Measurements from ENCODE around the gene FNBP1.
"Not testable (repeated sequence)": the region's sequence is repeated elsewhere in the genome, so short reads cannot be mapped to it uniquely, and the experiment has no call there.

The FNBP1 gene

DNA sequence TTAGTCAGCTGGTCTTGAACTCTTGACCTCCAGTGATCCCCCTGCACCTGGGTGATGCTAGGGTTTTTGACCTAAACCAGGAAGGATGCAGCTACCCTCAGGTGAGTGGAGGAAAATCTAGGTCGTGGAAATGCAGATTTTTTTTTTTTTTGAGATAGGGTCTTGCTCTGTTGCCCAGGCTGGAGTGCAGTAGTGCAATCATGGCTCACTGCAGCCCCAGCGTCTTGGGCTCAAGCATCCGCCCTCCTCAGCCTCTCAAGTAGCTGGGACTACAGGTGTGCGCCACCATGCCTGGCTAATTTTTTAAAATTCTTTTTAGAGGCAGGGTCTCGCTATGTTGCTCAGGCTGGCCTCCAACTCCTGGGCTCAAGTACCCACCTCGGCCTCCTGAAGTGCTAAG lies 51.9 kb downstream of the FNBP1 start:
- DNase-seq (ENCODE audit: low read depth in 2 of 2) = not testable (repeated sequence)

DNA sequence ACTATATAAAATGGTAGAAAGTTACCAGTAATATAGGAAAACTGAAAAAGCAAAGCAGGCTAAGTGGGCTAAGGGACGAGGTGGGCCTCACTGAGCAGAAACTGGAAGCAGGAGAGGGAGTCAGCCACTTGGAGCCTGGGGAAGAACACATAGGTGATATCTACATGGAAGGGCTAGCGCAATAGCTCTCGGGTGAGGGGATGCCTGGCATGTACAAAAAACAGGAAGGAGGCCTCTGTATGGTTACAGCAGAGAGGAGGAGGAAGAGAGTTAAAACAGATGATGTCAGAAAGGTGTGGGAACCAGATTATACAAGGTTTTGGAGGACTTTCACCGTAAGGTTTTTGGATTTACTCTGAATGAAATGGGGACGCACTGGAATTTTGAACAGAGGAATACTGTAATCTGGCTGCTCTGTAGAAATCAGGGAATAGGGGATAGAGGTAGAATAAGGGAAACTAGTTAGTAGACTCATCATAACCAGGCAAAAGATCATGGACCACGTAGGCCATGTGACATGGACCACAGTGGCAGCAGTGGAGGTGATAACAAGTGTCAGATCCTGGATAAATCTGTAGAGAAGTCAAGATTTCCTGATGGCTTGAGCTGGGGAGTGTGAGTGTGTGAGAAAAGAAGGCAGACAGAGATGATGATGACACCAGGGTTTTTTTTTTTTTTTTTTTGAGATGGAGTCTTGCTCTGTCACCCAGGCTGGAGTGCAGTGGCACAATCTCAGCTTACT lies 52.5 kb downstream of the FNBP1 start:
- DNase-seq (ENCODE audit: low read depth in 2 of 2) = no peak

DNA sequence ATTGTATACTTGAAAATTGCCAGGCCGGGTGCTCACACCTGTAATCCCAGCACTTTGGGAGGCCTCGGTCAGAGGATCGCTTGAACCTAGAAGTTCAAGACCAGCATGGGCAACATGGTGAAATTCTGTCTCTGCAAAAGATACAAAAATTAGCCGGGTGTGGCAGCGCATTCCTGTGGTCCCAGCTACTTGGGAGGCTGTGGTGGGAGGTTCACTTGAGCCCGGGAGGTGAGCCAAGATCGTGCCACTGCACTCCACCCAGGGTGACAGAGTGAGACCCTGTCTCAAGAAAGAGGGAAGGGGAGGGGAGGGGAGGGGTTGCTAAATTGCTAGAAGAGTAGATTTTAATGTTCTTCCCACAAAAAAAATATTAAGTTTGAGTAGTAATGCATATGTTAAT lies 53.2 kb downstream of the FNBP1 start:
- no peak for DNase-seq (ENCODE audit: low read depth in 2 of 2)

DNA sequence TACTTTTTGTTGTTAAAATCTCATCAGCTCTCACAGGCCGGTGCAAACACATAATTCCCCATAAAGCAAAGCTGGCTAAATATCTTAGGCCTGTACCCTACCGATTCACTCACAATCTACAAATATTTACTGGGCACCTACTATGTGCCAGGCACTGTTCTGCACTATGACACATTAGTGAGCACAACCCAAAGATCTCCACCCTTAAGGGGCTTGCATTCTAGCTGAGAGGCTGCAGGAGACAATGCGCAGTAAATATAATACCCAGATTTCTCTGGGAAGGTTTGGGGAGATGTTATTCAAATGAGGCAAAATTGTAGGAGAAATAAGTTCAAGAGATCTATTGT lies 53.7 kb downstream of the FNBP1 start:
- no peak for DNase-seq (ENCODE audit: low read depth in 2 of 2)

DNA sequence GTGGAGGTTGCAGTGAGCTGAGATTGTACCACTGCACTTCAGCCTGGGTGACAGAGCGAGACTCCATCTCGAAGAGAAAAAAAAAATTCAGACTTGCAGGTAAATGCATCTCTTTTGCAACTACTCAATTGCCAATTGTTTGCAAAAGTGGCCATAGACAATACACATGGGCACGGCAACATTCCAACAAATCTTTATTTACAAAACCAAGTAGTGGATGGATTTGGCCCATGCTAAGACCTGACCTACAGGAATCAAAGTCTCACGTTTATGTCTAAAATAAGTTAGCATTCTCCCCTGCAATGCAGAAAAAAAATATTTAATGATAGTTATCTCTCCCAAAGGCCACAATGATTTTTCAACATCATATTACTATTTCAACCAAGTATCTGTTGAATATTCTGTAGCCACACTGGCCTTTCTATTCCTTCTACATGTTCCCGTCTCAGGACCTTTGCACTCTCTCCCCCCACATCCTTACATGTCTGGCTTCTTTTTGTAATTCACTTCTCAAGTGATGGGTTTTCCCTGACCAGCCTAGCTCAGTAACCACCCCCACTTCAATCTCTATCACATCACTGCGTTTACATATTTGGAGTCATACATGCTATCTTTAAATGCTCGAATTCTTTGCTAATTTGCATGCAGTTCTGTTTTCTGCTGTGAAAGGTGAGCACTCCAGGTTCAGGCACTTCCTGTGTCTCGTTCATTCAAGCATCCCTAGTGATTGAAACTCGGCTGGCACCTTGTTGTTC lies 54.2 kb downstream of the FNBP1 start:
- DNase-seq (ENCODE audit: low read depth in 2 of 2) = peak in 1 of 2 donors; percentile 18

DNA sequence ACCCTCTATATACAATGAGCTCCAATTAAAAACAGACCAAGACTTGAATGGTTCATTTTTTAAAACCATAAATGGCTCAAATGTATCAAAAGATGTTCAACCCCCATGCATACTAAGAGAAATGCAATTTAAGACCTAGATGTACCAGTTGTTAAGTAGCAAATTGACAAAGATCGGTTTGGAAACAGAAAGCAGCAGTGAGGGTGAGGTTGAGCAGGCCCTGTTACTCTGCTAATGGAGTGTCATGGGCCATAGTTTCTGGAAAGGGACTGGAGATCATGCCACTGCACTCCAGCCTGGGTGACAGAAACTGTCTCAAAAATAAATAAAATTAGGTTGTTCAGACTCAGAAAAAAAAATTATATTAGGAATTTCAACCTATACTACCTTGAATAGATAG lies 55.0 kb downstream of the FNBP1 start:
- DNase-seq (ENCODE audit: low read depth in 2 of 2) = no peak

DNA sequence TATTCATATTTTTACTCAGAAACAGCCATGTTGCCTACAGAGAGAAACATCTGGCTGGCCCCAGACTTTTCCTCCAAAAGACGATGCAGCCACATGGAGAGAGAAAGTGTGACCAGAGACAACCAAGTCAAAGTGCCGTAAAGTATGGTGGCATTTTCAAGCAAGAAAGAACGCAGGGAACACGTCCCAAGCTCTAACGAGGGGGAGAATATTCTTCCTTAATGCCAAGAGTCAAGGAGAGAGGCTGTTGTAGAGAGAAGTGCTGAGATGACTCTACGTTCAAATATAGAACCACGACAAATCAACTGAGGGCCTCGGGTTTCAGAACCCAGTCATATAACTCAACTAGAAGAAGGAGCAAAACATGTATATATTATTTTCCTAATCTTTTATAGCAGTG lies 55.9 kb downstream of the FNBP1 start:
- no peak for DNase-seq (ENCODE audit: low read depth in 2 of 2)

DNA sequence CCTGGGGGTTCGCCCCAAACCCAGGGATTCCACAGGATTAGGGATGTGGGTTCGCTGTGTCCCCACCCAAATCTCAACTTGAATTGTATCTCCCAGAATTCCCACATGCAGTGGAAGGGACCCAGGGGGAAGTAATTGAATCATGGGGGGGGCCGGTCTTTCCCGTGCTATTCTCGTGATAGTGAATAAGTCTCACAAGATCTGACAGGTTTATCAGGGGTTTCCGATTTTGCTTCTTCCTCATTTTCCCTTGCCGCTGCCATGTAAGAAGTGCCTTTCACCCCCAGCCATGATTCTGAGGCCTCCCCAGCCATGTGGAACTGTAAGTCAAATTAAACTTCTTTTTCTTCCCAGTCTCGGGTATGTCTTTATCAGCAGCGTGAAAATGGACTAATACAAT lies 58.4 kb downstream of the FNBP1 start:
- not testable (repeated sequence) for DNase-seq (ENCODE audit: low read depth in 2 of 2)

DNA sequence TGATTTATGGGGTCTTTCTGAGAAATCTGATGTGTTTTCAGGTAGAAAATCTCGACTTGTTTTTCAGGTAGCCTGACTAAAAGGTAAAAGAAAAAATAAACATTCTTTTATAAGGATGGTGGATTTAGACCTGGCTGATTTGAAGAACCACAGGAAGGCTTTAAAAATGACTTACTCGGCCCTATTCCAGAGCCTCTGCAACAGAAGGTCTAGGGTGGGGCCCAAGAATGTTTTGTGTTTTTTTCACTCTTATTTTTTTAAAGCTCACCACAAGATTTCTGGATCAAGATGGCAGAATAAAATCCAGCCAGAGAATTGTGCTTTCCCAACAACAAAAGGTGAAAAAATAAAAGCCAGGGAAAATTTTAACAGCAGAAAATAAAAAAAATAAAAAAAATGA lies 59.1 kb downstream of the FNBP1 start:
- no peak for DNase-seq (ENCODE audit: low read depth in 2 of 2)

DNA sequence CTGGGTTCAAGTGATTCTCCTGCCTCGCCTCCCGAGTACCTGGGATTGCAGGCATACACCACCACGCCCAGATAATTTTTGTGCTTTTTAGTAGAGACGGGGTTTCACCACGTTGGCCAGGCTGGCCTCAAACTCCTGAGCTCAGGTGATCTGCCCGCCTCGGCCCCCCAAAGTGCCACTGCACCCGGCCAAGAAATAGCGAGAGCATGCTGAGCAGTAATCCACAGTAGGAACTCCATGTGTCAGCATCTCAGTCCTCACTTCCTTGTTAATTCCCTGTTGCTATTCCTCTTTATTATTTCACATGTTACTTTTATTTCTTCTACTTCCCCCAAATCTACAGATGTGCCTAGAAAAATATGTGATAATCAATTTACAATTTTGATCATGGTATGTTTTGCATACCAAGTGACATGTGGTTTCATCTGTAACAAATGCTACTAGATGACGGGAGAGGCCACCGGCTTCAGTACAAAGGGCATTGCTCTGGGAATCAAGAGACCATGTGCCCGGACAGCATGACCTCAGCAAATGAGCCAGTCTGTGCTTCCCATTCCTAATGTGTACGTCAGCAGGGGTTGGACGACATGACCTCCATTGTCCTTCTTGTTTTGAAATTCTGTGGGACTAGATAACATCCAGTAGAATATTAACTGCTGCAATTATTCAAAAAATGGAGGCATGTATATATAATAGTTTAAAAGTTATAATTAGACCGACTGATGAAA lies 61.6 kb downstream of the FNBP1 start:
- no peak for DNase-seq (ENCODE audit: low read depth in 2 of 2)

DNA sequence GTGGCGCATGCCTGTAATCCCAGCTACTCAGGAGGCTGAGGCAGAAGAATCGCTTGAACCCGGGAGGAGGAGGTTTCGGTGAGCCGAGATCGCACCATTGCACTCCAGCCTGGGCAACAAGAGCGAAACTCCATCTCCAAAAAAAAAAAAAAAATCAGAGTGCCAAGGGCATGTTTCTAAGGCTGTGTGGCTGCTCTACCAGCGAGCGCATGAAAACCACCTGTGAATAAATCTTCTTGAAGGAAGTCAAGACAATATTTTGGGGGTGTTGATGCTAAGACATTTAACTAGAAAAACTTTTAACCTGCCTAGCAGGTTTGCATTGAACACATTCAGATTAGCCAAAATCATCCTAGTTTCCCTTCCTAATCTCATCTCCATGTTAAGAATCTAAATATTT lies 62.8 kb downstream of the FNBP1 start:
- DNase-seq (ENCODE audit: low read depth in 2 of 2) = not testable (repeated sequence)

DNA sequence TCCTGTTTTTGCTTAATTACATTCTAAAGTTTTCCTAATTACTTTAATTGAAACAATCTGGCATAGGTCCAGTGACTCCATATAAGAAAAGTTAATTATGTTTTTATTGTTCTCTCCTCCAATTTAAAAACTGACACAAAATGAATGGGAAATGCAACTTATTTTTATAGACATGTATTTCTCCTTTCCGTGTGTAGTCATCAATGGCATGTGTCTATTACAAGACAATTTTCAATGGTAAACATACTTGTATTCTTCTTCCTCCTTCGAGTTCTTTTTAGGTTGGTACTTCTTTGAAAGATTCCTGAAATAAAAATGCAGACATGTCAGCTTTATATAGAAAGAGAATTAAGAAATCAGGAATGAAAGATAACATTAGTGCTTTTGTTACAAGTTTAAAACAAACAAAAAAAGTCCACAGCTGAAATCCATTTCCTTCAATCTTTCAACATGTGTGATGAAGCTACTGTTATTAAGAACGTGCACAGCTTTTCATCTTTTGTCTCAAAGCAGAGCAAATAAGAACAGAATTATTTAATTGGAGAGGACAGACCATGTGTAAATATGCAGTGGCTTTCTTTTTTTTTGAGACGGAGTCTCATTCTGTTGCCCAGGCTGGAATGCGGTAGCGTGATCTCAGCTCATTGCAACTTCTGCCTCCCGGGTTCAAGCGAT lies 63.8 kb downstream of the FNBP1 start:
- no peak for DNase-seq (ENCODE audit: low read depth in 2 of 2)

DNA sequence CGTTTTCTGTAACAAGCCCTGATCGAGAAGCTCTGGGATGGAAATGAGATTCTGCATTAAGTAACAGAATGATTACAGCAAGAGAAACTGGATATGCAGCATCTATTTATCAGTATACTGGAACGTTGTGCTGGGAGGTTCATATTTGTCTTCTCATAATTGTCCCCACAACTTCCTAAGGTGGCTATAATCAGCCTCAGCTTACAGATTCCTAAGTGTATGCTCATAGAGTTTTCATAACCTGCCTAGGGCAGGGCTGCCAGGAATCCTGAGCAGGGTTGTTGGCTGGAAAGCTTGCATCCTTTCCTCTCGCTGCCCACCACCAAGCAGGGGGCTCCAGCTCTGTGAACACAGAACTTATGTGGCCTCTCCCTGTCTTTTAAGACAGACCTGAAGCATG lies 70.2 kb downstream of the FNBP1 start:
- DNase-seq (ENCODE audit: low read depth in 2 of 2) = no peak

DNA sequence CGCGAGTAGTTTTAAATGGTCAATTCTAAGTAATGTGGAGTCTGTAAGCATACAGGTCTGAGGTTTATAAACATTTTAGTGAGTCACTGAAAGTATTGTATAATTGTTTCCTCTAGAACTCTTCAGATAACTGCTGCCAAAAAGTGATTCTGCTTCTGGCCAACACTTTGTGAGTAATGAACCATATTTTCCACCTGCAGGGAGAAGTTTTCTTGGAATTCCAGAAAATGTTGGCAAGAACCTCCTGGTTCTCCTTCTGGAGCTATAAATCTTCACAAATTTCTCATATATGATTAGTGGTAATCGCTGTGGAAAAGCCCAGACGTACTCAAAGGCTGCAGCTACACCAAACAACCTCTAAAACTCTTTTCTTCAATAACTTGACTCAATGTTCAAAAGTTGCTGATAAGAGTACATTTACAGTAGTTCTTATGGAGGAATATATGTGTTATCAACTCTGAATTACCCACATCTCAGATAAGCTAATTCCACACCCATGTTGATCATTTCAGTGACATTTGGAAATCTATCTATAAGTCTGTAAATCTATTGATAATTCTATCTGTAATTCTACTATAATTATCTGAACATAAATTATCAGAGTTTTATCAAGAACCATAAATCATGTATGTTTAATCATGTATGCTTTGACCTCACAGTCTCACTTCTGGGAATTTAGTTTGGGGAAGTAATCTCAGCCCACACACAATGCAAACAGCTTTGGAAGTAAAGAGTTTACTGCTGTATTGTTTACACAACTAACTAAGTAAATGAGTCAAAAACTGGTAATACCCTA lies 74.1 kb downstream of the FNBP1 start:
- no peak for DNase-seq (ENCODE audit: low read depth in 2 of 2)

DNA sequence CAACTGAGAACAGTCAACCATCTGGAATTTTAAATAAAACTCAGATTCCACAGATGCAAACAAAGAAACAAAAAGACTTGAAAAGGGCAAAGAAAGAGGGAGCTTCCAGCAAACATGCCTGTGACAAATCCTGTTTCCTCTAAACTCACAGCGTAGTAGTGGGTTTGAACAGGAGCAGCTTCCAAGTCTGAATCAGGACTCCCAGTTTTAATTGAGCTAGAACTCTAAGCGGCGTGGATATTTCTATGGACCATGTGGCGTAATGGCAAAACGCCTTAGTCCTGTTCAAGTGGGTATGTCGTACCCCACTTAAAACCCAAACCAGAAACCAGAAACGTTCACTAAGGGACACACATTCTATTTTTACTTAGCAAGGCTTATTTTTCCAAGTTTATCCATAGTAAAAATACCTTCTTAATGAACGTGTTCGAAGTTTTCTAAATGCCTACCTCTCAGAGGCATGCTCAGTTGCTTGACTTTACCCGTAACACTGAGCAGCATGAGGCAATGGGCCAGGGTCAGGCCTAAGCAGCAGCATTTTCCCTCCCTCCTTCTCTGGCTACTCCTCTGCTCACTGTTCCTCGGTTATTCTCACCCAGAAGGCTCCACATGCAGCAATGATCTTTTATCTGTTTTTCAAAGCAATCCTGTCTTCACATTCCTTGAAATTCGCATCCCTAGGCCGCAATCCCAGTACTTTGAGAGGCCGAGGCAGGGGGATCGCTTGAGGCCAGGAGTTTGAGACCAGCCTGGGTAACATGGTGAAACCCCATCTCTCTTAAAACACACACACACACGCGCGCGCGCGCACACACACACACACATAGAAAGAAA lies 77.9 kb downstream of the FNBP1 start:
- no peak for DNase-seq (ENCODE audit: low read depth in 2 of 2)

DNA sequence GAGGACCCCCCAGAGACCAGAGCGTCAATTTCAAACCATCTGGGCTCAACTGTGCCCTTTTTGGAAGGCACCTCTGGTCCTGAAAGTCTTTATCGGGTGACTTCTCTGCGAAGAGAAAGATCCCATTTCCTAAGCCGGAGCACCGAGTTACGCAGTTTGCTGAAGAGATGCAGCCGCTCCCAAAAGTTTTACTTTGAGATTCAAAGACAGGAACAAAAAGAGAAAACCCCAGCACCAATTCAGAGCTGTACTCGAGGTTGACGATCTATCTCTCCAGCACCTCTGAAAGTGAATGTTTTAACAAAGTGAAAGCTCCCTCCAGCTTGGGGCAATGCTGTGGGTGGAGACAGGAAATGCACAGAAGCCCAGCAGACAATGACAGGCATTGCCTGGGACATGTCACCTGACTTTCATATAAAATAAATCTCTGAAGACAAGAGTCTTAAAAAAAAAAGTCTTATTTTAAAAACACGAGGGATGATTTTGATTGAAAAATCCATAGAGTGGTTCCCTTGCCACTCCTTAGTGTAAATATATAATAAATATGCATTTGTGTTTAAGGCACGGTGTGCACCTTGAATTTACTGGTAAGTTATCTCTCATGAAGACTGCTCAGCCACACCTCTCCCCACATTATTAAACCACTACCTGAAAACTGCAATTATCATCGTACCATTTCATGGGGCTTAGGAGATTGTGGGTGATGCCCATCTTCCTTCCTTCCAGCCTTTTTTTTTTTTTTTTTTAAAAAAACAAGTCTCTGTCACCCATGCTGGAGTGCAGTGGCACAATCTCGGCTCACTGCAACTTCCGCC lies 79.9 kb downstream of the FNBP1 start:
- DNase-seq (ENCODE audit: low read depth in 2 of 2) = peak; percentile 40 to 62

DNA sequence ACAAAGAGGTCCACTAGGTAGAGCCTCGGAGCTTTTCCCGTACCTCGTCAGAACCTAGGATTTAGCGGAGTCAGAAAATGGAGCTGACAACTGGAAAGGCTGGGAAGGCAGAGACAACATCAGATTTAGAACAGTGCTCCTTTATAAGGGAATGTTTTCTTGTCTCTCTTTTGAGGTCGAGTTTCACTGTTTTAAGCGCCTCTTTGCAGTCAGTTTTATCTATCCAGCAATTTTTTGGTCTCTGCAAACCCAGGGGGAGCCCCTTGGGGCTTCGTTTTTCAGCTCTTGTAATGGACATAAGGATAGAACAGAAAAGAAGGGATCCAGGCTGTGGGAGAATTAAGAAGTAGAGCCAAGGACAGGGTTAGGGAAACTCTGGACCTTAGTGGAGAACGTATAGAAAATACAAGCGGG lies 80.5 kb downstream of the FNBP1 start:
- no peak for DNase-seq (ENCODE audit: low read depth in 2 of 2)

DNA sequence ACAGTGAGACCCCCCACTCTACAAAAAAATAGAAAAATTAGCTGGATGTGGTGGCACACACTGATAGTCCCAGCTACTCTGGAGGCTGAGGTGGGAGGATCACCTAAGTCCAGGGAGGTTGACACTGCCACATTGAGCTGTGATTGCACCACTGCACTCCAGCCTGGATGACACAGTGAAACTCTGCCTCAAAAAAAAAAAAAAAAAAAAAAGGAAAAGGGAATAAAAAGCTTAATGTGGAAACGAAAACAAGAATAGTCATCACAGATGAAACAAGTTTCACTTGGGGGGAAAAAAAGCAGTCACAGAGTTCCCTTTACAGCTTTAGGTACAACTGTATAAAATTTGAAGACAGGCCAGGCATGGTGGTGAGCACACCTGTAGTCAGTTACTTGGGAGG lies 84.2 kb downstream of the FNBP1 start:
- DNase-seq (ENCODE audit: low read depth in 2 of 2) = no peak

DNA sequence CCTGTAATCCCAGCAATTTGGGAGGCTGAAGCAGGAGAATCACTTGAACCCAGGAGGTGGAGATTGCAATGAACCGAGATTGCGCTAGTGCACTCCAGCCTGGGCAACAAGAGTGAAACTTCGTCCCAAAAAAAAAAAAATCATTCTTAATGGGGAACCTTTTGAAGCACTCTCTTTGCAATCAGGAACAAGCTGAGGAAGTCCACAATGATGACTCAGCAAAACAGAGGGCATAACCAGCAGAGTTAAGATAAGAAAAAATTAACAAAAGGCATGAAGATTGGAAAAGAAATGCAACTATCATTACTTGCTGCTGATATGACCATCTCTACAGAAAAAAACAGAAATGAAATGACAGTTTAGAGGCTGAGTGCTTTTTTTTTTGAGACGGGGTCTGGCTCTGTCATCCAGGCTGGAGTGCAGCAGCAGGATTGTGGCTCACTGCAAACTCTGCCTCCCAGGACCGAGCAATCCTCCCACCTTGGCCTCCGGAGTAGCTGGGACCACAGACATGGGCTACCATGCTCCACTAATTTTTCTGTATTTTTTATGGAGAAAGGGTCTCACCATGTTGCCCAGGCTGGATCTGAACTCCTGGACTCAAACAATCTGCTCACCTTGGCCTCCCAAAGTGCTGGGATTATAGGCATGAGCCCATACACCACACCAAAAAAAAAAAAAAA lies 88.0 kb downstream of the FNBP1 start:
- no peak for DNase-seq (ENCODE audit: low read depth in 2 of 2)

Data from activated CD4-positive, alpha-beta T cell treated with anti-CD3 and anti-CD28 coated beads for 24 hours (primary cell).